Uterus (tissue), 4 donors: ENCODE results near the gene DUSP8. TPM values are rescaled to one million over a fixed set of nuclear protein-coding genes. Genes with fewer than 3 reads are reported as not detected.

Source experiments
- DNase-seq, 2 donors: peaks; one replicate each; pipeline ENCODE4 v3.0.0-alpha.2; 2019 to 2020
- H3K27ac ChIP-seq, 2 donors: fragments of 200-600 bp; sonication (generic); 1 replicate in 1 of 2; 2 replicates in 1 of 2; pipeline ENCODE4 v1.5.1; 2016 to 2018
- H3K27me3 ChIP-seq, 2 donors: fragments of 200-600 bp; sonication (generic); one replicate each; pipeline ENCODE4 v1.5.1; 2018 to 2019; ENCODE audit warnings: control low read depth in 1 of 2
- H3K36me3 ChIP-seq, 2 donors: fragments of 200-600 bp; sonication (generic); one replicate each; pipeline ENCODE4 v1.5.1; 2019; ENCODE audit warnings: control low read depth in 1 of 2
- H3K4me1 ChIP-seq, 2 donors: fragments of 200-600 bp; sonication (generic); one replicate each; pipeline ENCODE4 v1.5.1; 2018 to 2019; ENCODE audit warnings: control low read depth in 1 of 2
- H3K4me3 ChIP-seq, 2 donors: fragments of 200-600 bp; sonication (generic); 1 replicate in 1 of 2; 2 replicates in 1 of 2; pipeline ENCODE4 v1.5.1; 2018 to 2019; ENCODE audit warnings: mild to moderate bottlenecking in 1 of 2
- H3K9me3 ChIP-seq, 2 donors: fragments of 200-600 bp; sonication (generic); one replicate each; pipeline ENCODE4 v1.5.1; 2019; ENCODE audit warnings: control low read depth in 1 of 2
- POLR2A ChIP-seq, 2 donors: fragments of 450-650 bp; IDR thresholded peaks; one replicate each; pipeline ENCODE4 v1.6.1; 2016; ENCODE audit warnings: antibody characterized with exemption in 2 of 2, mild to moderate bottlenecking in 1 of 2, moderate library complexity in 1 of 2
- intact Hi-C: fragments of 100-400 bp; cut with DNase I; formaldehyde crosslinking; loops from one replicate; pipeline ENCODE4 v1.15.1; 2023; ENCODE audit warnings: low total_unique reads
- total RNA-seq, 4 donors: library from RNA; depleted of rRNA in 3 of 4; stranded (reverse); fragments of >200 nt in 3 of 4; gene quantifications; one replicate each; pipeline versions ENCODE4 v1.1.0 to v1.2.4, GENCODE V29; 2014 to 2023
- TF ChIP-seq, protein P1 (sequence below), 4 experiments: fragments of 200-600 bp in 2 of 4; fragments of 450-650 bp in 2 of 4; sonication (generic) in 2 of 4; IDR thresholded peaks; one replicate each; pipeline ENCODE4 v1.5.1; 2016 to 2019; ENCODE audit warnings: antibody characterized with exemption in 4 of 4, mild to moderate bottlenecking in 2 of 4, moderate library complexity in 1 of 4
- donor health status: DM: yes; HTN: yes; CAD: no.

Gene DUSP8
- total RNA-seq, 4 donors from 2014 or later, result under 0.01 to 21.7 (median 3.1) TPM

DNA sequence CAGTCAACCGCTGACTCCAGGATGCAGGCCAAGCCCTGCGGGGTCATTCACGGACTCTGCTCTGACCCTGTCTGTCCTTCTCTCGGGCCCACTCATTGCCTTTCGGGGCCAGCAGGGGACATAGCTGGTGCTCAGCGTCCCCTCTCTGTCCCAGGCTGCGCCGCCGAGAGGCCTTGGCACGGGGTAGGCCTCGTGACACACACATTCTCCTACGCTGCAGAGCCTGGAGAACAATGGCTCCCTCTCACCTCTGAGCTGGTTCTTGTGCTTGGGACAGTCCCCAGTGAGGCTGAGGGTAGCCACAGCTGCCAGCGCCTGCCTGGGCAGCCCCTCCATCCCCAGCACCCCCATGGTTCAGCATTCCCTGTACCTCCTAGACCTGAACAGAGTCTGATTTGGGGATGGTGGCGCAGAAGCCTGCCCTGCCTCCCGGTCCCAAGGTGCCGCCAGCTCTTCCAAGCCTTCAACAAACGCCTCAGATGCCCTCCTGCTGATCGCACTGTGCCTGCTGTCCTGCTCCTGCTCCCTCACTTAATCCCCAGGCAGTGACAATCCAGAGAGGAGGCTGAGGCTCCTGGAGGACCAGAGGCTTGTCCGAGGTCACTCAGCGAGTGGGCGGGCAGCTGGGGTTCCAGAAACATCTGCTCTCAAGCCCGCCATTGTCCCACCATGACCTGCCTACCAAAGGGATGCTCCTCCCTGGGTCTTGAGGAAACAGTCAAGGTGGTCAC is 30.4 kb downstream of the DUSP8 start:
- TF ChIP-seq, protein P1, sequence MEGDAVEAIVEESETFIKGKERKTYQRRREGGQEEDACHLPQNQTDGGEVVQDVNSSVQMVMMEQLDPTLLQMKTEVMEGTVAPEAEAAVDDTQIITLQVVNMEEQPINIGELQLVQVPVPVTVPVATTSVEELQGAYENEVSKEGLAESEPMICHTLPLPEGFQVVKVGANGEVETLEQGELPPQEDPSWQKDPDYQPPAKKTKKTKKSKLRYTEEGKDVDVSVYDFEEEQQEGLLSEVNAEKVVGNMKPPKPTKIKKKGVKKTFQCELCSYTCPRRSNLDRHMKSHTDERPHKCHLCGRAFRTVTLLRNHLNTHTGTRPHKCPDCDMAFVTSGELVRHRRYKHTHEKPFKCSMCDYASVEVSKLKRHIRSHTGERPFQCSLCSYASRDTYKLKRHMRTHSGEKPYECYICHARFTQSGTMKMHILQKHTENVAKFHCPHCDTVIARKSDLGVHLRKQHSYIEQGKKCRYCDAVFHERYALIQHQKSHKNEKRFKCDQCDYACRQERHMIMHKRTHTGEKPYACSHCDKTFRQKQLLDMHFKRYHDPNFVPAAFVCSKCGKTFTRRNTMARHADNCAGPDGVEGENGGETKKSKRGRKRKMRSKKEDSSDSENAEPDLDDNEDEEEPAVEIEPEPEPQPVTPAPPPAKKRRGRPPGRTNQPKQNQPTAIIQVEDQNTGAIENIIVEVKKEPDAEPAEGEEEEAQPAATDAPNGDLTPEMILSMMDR (IDR thresholded peaks at IDR 0.05), result no peak
- TF ChIP-seq POLR2A (IDR thresholded peaks at IDR 0.05), result no peak
- Histone ChIP-seq H3K9me3 (no peaks in the 10 kb centered on the region), H3K27ac (no peak overlapping the region), H3K4me3 (no peak overlapping the region), H3K4me1 (no peaks in the 10 kb centered on the region), H3K27me3 (no peaks in the 10 kb centered on the region), H3K36me3 (no peaks in the 10 kb centered on the region)
- intact Hi-C loops, result no loop called here
- DNase-seq, result no peak

DNA sequence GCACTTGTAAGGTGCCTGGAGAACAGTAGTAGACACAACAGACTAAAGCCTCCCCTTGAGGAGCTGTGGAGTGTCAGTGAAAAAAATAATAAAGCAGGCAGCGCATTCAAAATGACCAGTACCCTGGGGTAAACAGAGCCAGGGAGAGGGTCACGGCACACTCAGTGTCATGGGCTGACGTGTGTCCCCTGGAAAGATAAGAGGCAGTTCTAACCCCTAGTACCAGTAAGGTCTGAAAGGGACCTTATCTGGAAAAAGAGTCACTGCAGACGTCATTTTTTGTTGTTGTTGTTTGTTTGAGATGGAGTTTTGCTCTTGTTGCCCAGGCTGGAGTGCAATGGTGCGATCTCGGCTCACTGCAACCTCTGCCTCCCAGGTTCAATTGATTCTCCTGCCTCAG is 32.0 kb downstream of the DUSP8 start:
- Histone ChIP-seq H3K27me3 (no peaks in the 10 kb centered on the region), H3K36me3 (no peaks in the 10 kb centered on the region), H3K4me3 (no peak overlapping the region), H3K4me1 (peaks cover 0 to 4% of the 10 kb centered on the region in 2 donors), H3K27ac (no peak overlapping the region), H3K9me3 (no peaks in the 10 kb centered on the region)
- TF ChIP-seq, protein P1 (IDR thresholded peaks at IDR 0.05), result no peak
- TF ChIP-seq POLR2A (IDR thresholded peaks at IDR 0.05), result no peak
- DNase-seq, result no peak
- intact Hi-C loops, result no loop called here

DNA sequence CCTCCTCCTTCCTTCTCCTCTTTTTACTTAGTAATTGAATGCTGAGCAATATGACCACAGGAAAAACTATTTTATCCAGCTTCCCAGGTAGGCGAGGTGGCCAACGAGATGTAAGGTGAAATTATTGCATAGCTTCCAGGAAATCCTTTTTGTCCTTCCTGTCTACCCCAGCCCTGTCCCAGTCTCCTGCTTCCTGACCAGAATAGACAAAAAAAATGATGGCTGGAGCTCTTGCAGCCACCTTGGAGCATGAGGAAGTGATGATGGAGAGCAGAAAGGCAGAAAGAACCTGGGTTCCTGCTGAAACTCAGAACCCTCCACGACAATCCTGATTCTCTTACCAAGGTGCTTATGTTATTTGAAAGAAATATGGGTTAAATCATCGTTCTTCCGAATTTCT is 33.9 kb downstream of the DUSP8 start:
- DNase-seq, result no peak
- Histone ChIP-seq H3K36me3 (no peaks in the 10 kb centered on the region), H3K4me3 (no peak overlapping the region), H3K9me3 (no peaks in the 10 kb centered on the region), H3K27me3 (no peaks in the 10 kb centered on the region), H3K27ac (no peak overlapping the region), H3K4me1 (peaks cover 0 to 4% of the 10 kb centered on the region in 2 donors)
- TF ChIP-seq, protein P1 (IDR thresholded peaks at IDR 0.05), result no peak
- no peak for TF ChIP-seq POLR2A (IDR thresholded peaks at IDR 0.05)
- intact Hi-C loops, result no loop called here

DNA sequence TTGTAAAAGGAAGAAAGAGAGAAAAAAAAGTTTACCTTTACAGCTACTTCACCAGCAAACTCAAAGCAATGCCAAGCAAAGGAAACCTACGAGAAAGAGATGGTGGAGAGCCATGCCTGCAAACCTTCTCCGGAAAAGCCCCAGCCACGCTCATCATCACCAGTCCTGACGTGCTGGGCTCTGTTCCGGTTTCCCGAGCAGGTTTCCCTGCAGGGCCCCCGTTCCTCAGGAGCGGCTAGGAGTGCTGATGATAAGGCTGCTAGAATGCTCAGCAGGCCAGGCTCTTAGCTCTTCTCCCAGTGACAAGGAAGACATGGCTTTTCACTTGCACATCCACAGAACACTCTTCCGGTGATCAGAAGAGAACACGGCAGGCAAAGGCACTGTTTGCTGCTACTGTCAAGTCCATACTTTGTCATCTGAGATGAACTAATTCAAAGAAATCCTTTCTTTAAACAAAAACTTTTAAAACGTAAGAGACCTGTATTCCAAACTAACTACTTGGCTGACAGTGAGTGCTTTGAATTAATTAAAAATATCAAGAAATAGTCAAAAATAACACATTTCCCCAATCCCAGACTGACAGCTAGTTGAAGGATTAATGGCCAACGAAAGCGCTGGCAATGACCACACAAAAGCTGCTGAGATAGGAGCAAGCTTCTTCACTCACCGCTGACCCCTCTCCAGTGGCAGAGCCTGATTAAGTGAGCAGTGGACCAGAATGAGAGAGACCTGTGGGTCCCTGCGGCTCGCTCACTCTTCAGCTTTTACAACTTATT is 35.8 kb downstream of the DUSP8 start:
- no peak overlapping the region for H3K27ac ChIP-seq
- H3K36me3 ChIP-seq, result no peaks in the 10 kb centered on the region
- intact Hi-C loops, result no loop called here
- DNase-seq, result no peak
- no peaks in the 10 kb centered on the region for H3K27me3 ChIP-seq
- no peaks in the 10 kb centered on the region for H3K9me3 ChIP-seq
- H3K4me3 ChIP-seq, result no peak overlapping the region
- peaks cover 8 to 16% of the 10 kb centered on the region in 2 donors for H3K4me1 ChIP-seq
- TF ChIP-seq, protein P1 (IDR thresholded peaks at IDR 0.05), result no peak
- no peak for TF ChIP-seq POLR2A (IDR thresholded peaks at IDR 0.05)

DNA sequence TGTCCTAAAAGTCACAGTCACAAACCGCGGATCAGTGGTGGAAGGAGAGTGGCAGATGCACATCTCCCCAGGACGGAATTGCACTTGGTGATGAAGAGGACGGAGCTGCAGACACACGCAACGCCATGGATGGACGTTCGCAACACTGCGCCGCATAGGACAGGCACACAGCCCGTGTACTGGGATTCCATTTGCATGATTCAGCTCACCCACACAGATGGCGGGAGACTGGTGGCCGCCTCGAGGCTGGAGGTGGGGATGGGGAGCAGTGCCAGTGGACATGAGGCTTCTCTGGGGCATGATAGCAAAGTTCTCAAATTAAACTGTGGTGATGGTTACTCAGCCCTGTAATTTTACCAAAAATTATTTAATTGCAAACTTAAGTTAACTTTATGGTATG is 37.4 kb downstream of the DUSP8 start:
- TF ChIP-seq, protein P1 (IDR thresholded peaks at IDR 0.05), result no peak
- no peak for TF ChIP-seq POLR2A (IDR thresholded peaks at IDR 0.05)
- intact Hi-C loops, result no loop called here
- H3K27ac ChIP-seq, result peak overlapping the region in 1 of 2 donors; percentile 30

More for the DNA sequence above, 37.4 kb downstream of the DUSP8 start:
- no peak overlapping the region for H3K4me3 ChIP-seq
- peak in 1 of 2 donors; percentile 29 for DNase-seq
- no peaks in the 10 kb centered on the region for H3K36me3 ChIP-seq
- no peaks in the 10 kb centered on the region for H3K9me3 ChIP-seq
- H3K27me3 ChIP-seq, result no peaks in the 10 kb centered on the region
- peaks cover 8 to 23% of the 10 kb centered on the region in 2 donors for H3K4me1 ChIP-seq
